Right cardiac atrium (tissue), 5 donors: ENCODE measurements around the gene RFK. TPM values are rescaled to one million over a fixed set of nuclear protein-coding genes. Genes with fewer than 3 reads are reported as not detected.
"Not testable (repeated sequence)": the region's sequence is repeated elsewhere in the genome, so short reads cannot be mapped to it uniquely, and the experiment has no call there.

ENCODE experiments used
- ATAC-seq, 2 donors: fragments of 200-7000 bp; cut with Tn5 transposase; one replicate each; pipeline versions ENCODE4 v1.8.0 to v1.9.1; 2020; ENCODE audit warnings: moderate library complexity in 2 of 2, mild to moderate bottlenecking in 1 of 2
- DNase-seq, 3 donors: peaks; one replicate each; pipeline ENCODE4 v3.0.0-alpha.2; 2020
- H3K27ac ChIP-seq: one replicate; pipeline ENCODE4 v1.5.1; 2013; ENCODE audit warnings: mild to moderate bottlenecking, low read length, control low read depth, moderate library complexity
- H3K27me3 ChIP-seq: one replicate; pipeline ENCODE4 v1.6.1; 2013; ENCODE audit not compliant: control insufficient read depth, insufficient read depth
- H3K4me1 ChIP-seq: one replicate; pipeline ENCODE4 v1.6.1; 2013; ENCODE audit warnings: low read length; ENCODE audit not compliant: control insufficient read depth, insufficient read depth
- H3K4me3 ChIP-seq: one replicate; pipeline ENCODE4 v1.5.1; 2013; ENCODE audit warnings: low read length, control low read depth
- H3K9me3 ChIP-seq: one replicate; pipeline ENCODE4 v1.6.1; 2013; ENCODE audit warnings: low read length; ENCODE audit not compliant: control insufficient read depth
- WGBS: extraction: QIAGEN DNeasy Blood & Tissue Kit; methylation state at CpG from one replicate; pipeline ENCODE4 v1.1.7; 2013; 5-methylcytosine and 5-hydroxymethylcytosine counted together
- intact Hi-C, 4 donors: fragments of 100-400 bp; cut with DNase I; formaldehyde crosslinking; loops; one replicate each; pipeline versions ENCODE4 v1.11.0 to v1.14.0; 2022 to 2023
- polyA plus RNA-seq: library from polyadenylated mRNA; stranded (reverse); fragments of 200-250 nt; gene quantifications from one replicate; pipeline ENCODE4 v1.2.3, GENCODE V29; 2013
- total RNA-seq, 4 donors: library from RNA; stranded (reverse); fragmentation: NEBNext Ultra II Directional; extraction: Animal tissue kit (Norgen Biotek cat#: 25700); gene quantifications; one replicate each; pipeline ENCODE4 v1.2.1, GENCODE V29; 2021
- donor health status: healthy with polysubstance abuse.
- donor health status: DM: no; HTN: yes; CAD: no.
- donor health status: DM: no; HTN: no; CAD: no.
- donor health status: DM: no; HTN: yes; CAD: no; lungs with severe emphysema.
- donor health status: DM: yes; HTN: yes; CAD: no.

RFK gene
- total and polyA plus RNA-seq, 5 donors = 16.5 to 26.9 (median 23.1) TPM

DNA sequence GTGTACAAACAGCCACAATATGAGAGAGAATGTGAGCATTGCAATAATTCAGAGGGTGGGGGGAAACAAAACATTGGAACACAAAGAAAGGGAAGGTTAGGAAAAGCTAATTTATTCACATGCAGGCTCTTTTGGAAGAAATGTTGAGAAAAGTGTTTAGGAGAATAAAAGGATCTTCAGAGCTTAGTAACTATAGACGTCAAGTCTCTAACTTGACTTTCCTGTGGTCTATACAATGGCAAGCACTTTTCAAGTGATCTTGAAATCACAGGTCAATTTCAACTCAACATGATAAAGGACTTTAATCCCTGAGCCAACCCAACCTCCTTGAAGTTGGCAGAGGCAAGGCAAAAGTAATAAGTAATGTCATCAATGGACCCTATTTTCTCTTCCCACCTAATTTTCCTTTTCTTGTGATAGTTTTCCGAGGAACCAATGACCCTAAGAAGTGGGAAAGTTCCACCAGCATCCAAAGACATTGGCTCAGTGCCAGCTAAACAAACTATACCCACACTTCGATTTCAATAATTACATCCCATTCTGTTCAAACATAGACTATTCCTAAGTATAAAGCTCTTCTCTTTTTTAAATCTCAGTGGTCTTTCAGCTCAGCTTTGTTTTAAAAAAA, 23.7 kb downstream of the RFK start:
- H3K4me3 ChIP-seq = no peak overlapping the region
- intact Hi-C loops = no loop called here
- no peak for DNase-seq
- no peak overlapping the region for H3K27ac ChIP-seq
- no peaks in the 10 kb centered on the region for H3K9me3 ChIP-seq
- ATAC-seq = no peak
- WGBS = 90% methylated on average over 3 of the region's 3 CpGs
- H3K4me1 ChIP-seq = peaks cover 2% of the 10 kb centered on the region
- H3K27me3 ChIP-seq = no peaks in the 10 kb centered on the region

- H3K9me3 ChIP-seq = no peaks in the 10 kb centered on the region
- ATAC-seq (no peak), DNase-seq (no peak)
- no peaks in the 10 kb centered on the region for H3K27me3 ChIP-seq
- intact Hi-C loops = no loop called here
- no peak overlapping the region for H3K4me3 ChIP-seq
- peaks cover 2% of the 10 kb centered on the region for H3K4me1 ChIP-seq
- H3K27ac ChIP-seq = no peak overlapping the region
- 35% methylated on average over 4 of the region's 4 CpGs for whole genome bisulfite sequencing
Measured at GRCh38 chr9:76369583-76369982, 24.6 kb downstream of the RFK start.

DNA sequence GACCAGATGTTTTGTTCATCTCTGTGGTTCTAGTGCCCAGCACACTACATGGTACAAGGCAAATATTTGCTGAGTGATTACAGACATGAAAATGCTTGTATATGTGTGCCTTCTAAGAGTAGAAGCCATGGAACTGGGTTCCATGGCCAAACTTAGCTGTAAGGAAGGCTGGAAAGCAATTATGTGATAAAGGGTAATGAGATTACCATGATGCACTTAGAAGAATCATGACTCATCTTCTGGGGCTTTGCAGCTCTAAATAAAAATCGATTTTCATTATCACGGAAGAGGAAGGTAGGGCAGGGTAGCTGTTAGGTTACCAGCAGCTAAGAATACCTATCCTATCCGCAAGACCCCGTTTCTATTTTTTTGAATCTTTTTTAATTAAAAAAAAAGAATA, 28.0 kb downstream of the RFK start:
- 69% methylated on average over 4 of the region's 4 CpGs for WGBS
- no peak overlapping the region for H3K4me3 ChIP-seq

DNA sequence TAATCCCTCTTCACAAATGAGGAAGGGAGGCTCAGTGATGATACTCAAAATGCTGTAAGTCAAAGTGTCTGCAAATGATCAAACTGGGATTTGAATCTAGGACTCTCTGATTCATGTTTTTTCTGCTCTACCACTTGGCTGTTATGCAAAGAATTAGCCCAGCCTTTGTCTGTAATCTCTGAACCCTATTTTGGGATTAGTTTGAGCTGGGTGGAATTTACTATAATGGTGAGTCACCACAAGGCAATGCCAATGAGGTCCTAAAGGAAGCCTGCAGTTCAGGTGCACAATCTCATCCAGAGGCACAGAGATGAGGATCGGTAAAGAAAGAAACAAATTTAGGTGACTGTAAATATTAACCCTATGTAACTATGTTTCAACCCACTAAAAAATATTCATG, 29.2 kb downstream of the RFK start:
- Histone ChIP-seq H3K4me1 (no peaks in the 10 kb centered on the region), H3K9me3 (no peaks in the 10 kb centered on the region), H3K4me3 (no peak overlapping the region), H3K27me3 (no peaks in the 10 kb centered on the region), H3K27ac (no peak overlapping the region)
- intact Hi-C loops = no loop called here
- peak; percentile 52 to 67 for ATAC-seq
- 54% methylated on average over 1 of the region's 1 CpG for WGBS
- no peak for DNase-seq

More for the DNA sequence above, 28.0 kb downstream of the RFK start:
- no peaks in the 10 kb centered on the region for H3K9me3 ChIP-seq
- H3K27ac ChIP-seq = no peak overlapping the region
- intact Hi-C loops = no loop called here
- DNase-seq = no peak
- no peaks in the 10 kb centered on the region for H3K27me3 ChIP-seq
- H3K4me1 ChIP-seq = no peaks in the 10 kb centered on the region
- ATAC-seq = no peak

DNA sequence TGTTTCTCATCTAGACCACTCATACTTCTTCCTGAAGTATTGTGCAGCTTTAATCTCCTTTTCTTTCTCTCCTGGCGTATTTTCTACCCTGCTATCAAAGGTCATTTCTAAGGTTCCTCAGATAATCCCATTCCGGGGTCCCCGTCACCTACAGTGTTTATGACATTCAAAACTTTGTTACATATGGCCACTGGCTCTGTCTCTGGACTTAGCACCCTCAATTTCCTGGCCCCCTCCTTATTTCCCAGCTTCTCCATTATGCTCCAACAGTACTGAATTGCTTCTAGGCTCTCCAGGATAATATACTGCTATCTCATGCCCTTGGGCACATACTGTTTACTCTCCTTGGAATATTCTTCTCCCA, 31.2 kb downstream of the RFK start:
- Histone ChIP-seq H3K4me1 (no peaks in the 10 kb centered on the region), H3K9me3 (no peaks in the 10 kb centered on the region), H3K27me3 (no peaks in the 10 kb centered on the region), H3K4me3 (no peak overlapping the region), H3K27ac (no peak overlapping the region)
- DNase-seq = no peak
- ATAC-seq = no peak
- intact Hi-C loops = no loop called here
- WGBS = 85% methylated on average over 3 of the region's 3 CpGs

- H3K4me3 ChIP-seq, H3K27ac ChIP-seq, ATAC-seq, H3K27me3 ChIP-seq, H3K4me1 ChIP-seq, DNase-seq, intact Hi-C loops, H3K9me3 ChIP-seq: not testable (repeated sequence)
- 80% methylated on average over 16 of the region's 16 CpGs for WGBS
Measured at GRCh38 chr9:76362332-76363031, 31.7 kb downstream of the RFK start.

DNA sequence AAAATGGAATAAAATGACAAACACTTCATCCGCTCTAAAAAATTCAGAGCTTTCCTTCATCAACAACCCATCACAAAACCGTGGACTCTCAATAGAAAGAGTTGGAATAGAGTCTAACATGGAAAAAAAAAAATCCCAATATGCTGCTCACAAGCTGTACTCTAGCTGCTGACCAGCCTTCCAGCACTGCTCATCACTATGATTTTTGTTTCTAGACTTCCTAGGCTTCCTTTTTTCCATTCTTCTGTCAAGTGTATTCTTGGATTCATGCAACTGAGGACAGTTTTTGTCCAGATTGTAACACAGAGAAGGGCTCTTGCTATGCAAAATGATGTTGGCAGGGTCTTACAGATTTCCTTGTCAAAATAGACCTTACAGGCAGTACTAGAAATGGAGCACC, 34.5 kb downstream of the RFK start:
- intact Hi-C loops = no loop called here
- 77% methylated on average over 2 of the region's 2 CpGs for WGBS

DNA sequence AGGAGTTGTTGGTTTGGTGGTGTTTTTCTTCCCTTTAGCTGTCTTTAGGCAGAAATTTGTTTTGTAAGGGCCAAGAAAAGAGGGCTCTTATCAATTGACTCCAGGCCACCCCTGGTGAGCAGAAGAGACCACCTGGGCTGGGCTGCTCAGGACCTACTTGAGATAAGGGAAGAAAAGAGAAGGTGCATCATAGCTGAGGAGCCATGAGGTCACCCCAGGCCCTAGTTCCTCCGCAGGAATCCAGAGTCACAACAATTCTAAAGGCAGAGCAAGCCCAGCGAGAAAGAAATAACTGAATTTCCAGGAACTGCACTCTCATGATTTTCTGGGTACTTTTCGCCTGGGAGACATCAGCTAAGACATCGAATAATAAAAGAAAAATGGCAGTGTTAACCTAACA, 34.9 kb downstream of the RFK start:
- intact Hi-C loops = no loop called here
- Histone ChIP-seq H3K9me3 (no peaks in the 10 kb centered on the region), H3K4me1 (no peaks in the 10 kb centered on the region), H3K4me3 (no peak overlapping the region), H3K27ac (no peak overlapping the region), H3K27me3 (no peaks in the 10 kb centered on the region)
- no peak for DNase-seq
- 76% methylated on average over 4 of the region's 4 CpGs for whole genome bisulfite sequencing
- no peak for ATAC-seq

More for the DNA sequence above, 34.5 kb downstream of the RFK start:
- Histone ChIP-seq H3K4me1 (no peaks in the 10 kb centered on the region), H3K9me3 (no peaks in the 10 kb centered on the region), H3K27ac (no peak overlapping the region), H3K4me3 (no peak overlapping the region), H3K27me3 (no peaks in the 10 kb centered on the region)
- ATAC-seq (no peak), DNase-seq (no peak)

GRCh38 chr9:76358628-76359280, 35.5 kb downstream of the RFK start:
- no peaks in the 10 kb centered on the region for H3K4me1 ChIP-seq
- H3K27me3 ChIP-seq = no peaks in the 10 kb centered on the region
- H3K27ac ChIP-seq = no peak overlapping the region
- no peak overlapping the region for H3K4me3 ChIP-seq
- ATAC-seq (no peak), DNase-seq (no peak)
- 93% methylated on average over 10 of the region's 10 CpGs for WGBS
- intact Hi-C loops = no loop called here
- no peaks in the 10 kb centered on the region for H3K9me3 ChIP-seq

DNA sequence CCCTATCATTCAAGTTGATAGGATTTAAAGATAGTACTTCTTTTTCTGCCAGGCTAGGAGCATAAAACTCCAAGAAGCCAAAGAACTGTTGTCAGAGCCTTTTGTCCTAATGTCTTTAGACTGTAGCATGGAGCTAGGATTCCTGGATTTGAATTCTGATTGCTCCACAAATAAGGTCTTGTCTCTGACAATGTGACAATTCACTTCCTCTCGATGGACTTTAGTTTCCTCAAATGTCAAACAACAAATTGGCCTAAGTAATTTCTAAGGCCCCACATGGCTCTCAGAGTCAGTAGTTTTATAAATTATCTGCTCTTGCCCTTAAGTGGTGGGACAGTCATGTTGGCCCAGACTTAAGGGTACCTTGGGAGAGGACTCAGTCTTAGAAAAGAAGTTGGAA, 36.7 kb downstream of the RFK start:
- WGBS = 61% methylated on average over 1 of the region's 1 CpG
- intact Hi-C loops = no loop called here
- no peaks in the 10 kb centered on the region for H3K4me1 ChIP-seq
- no peaks in the 10 kb centered on the region for H3K9me3 ChIP-seq
- no peaks in the 10 kb centered on the region for H3K27me3 ChIP-seq
- ATAC-seq (no peak), DNase-seq (no peak)
- H3K4me3 ChIP-seq = no peak overlapping the region
- H3K27ac ChIP-seq = no peak overlapping the region

- Histone ChIP-seq H3K4me3 (no peak overlapping the region), H3K27ac (no peak overlapping the region), H3K4me1 (no peaks in the 10 kb centered on the region), H3K27me3 (no peaks in the 10 kb centered on the region), H3K9me3 (no peaks in the 10 kb centered on the region)
- ATAC-seq (no peak), DNase-seq (no peak)
- WGBS = 84% methylated on average over 6 of the region's 6 CpGs
- intact Hi-C loops = no loop called here
Measured at GRCh38 chr9:76355886-76356285, 38.3 kb downstream of the RFK start.
